Astrocyte of the spinal cord (primary cell): Measurements from ENCODE around the gene F10.

Experiments used
- DNase-seq: peaks from one replicate; pipeline ENCODE4 v3.0.0; 2011; ENCODE audit warnings: low read depth, low spot score
- H3K4me3 ChIP-seq: 2 replicates; pipeline ENCODE4 v1.5.1; 2011; ENCODE audit warnings: low read depth, mild to moderate bottlenecking, low read length, moderate library complexity
- CTCF ChIP-seq: IDR thresholded peaks from 2 replicates; pipeline ENCODE4 v1.5.1; 2012; ENCODE audit warnings: low read depth, mild to moderate bottlenecking, low read length, inconsistent platforms
- in situ Hi-C: cut with HindIII; loops from 2 replicates; pipeline ENCODE4 v1.10.0; 2017; ENCODE audit warnings: low sequenced_read_pairs

F10 gene

GRCh38 chr13:113122550-113123225 lies at the start of gene F10:
F10 (plus strand) TSS chr13:113122799; CDS start chr13:113122856, 57 bp downstream.
- H3K4me3 ChIP-seq, result peak within 1 kb of the TSS; percentile 23
- in situ Hi-C loops, result no loop called here
- DNase-seq, result peak; percentile 43
- TF ChIP-seq CTCF, result no peak

- H3K4me3 ChIP-seq, result no peak overlapping the region
- in situ Hi-C loops, result no loop called here
- no peak for DNase-seq
- no peak for TF ChIP-seq CTCF
Measured at GRCh38 chr13:113073942-113074341, 48.7 kb upstream of the F10 start.

- TF ChIP-seq CTCF, result no peak
- no peak overlapping the region for H3K4me3 ChIP-seq
- no peak for DNase-seq
- in situ Hi-C loops, result no loop called here
Measured at GRCh38 chr13:113074401-113074800, 48.2 kb upstream of the F10 start.

- H3K4me3 ChIP-seq, result no peak overlapping the region
- in situ Hi-C loops, result no loop called here
- DNase-seq, result no peak
- TF ChIP-seq CTCF, result no peak
Measured at GRCh38 chr13:113074876-113075275, 47.7 kb upstream of the F10 start.

GRCh38 chr13:113075711-113076110 lies 46.9 kb upstream of the F10 start:
- in situ Hi-C loops, result no loop called here
- no peak overlapping the region for H3K4me3 ChIP-seq
- no peak for DNase-seq
- no peak for TF ChIP-seq CTCF

- no peak for DNase-seq
- in situ Hi-C loops, result no loop called here
- TF ChIP-seq CTCF, result no peak
- H3K4me3 ChIP-seq, result no peak overlapping the region
Measured at GRCh38 chr13:113076681-113077401, 45.8 kb upstream of the F10 start.
